ENCODE data around the gene IQCN.

DNA sequence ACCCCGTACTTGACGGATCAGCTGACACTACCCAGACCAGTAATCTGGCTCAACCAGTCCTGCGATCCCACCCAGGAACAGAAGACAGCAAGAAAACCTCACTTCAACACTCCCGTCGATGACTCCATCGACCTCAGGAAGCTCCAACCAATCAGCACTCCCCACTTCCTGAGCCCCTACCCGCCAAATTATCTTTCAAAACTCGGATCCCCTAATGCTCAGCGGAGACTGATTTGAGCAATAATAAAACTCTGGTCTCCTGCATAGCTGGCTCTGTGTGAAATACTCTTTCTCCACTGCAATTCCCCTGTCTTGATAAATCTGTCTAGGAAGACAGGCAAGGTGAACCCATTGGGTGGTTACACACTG, 47.5 kb upstream of the IQCN start:
- TF ChIP-seq PRDM1 (tag by site-specific recombination; IDR thresholded peaks at IDR 0.05) (no peak), ZNF155 (tag by site-specific recombination; IDR thresholded peaks at IDR 0.05) (no peak)
- TF ChIP-seq, protein P1, sequence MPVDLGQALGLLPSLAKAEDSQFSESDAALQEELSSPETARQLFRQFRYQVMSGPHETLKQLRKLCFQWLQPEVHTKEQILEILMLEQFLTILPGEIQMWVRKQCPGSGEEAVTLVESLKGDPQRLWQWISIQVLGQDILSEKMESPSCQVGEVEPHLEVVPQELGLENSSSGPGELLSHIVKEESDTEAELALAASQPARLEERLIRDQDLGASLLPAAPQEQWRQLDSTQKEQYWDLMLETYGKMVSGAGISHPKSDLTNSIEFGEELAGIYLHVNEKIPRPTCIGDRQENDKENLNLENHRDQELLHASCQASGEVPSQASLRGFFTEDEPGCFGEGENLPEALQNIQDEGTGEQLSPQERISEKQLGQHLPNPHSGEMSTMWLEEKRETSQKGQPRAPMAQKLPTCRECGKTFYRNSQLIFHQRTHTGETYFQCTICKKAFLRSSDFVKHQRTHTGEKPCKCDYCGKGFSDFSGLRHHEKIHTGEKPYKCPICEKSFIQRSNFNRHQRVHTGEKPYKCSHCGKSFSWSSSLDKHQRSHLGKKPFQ (tag by site-specific recombination; IDR thresholded peaks at IDR 0.05): no peak
- TF ChIP-seq, protein P2, sequence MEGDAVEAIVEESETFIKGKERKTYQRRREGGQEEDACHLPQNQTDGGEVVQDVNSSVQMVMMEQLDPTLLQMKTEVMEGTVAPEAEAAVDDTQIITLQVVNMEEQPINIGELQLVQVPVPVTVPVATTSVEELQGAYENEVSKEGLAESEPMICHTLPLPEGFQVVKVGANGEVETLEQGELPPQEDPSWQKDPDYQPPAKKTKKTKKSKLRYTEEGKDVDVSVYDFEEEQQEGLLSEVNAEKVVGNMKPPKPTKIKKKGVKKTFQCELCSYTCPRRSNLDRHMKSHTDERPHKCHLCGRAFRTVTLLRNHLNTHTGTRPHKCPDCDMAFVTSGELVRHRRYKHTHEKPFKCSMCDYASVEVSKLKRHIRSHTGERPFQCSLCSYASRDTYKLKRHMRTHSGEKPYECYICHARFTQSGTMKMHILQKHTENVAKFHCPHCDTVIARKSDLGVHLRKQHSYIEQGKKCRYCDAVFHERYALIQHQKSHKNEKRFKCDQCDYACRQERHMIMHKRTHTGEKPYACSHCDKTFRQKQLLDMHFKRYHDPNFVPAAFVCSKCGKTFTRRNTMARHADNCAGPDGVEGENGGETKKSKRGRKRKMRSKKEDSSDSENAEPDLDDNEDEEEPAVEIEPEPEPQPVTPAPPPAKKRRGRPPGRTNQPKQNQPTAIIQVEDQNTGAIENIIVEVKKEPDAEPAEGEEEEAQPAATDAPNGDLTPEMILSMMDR (tag by site-specific recombination; IDR thresholded peaks at IDR 0.05): no peak
